ENCODE results near the gene OR2T33.
"Not testable (repeated sequence)": the region's sequence is repeated elsewhere in the genome, so short reads cannot be mapped to it uniquely, and the experiment has no call there.

The OR2T33 gene

GRCh38 chr1:248268178-248268577 is 9.6 kb downstream of the OR2T33 start:
- no peak for TF ChIP-seq CTCF (IDR thresholded peaks at IDR 0.05; ENCODE audit: insufficient read depth, low read depth, low read length, missing control alignments)
- DNase-seq (ENCODE audit: low read depth), result no peak
- H3K4me3 ChIP-seq (ENCODE audit: low read depth, low read length), result no peak overlapping the region

GRCh38 chr1:248259309-248259708 is 18.5 kb downstream of the OR2T33 start:
- DNase-seq (ENCODE audit: low read depth); H3K4me3 ChIP-seq (ENCODE audit: low read depth, low read length): not testable (repeated sequence)

GRCh38 chr1:248243204-248243603 is 34.6 kb downstream of the OR2T33 start:
- DNase-seq (ENCODE audit: low read depth), result peak; percentile 66
- peak; percentile 77 for TF ChIP-seq CTCF (IDR thresholded peaks at IDR 0.05; ENCODE audit: insufficient read depth, low read depth, low read length, missing control alignments)
- H3K4me3 ChIP-seq (ENCODE audit: low read depth, low read length), result no peak overlapping the region

DNA sequence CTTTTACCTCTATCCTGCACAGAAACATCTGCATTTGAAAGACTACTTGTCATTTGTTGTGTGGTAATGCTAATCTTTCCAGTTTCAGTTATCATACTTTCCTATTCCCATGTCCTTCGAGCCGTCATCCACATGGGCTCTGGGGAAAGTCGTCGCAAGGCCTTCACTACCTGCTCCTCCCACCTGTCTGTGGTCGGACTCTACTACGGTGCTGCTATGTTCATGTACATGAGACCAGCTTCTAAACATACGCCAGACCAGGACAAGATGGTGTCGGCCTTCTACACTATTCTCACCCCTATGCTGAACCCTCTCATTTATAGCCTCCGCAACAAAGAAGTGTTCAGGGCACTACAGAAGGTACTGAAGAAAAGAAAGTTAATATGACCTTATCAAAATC is 38.3 kb downstream of the OR2T33 start:
- TF ChIP-seq CTCF (IDR thresholded peaks at IDR 0.05; ENCODE audit: insufficient read depth, low read depth, low read length, missing control alignments), result no peak
- DNase-seq (ENCODE audit: low read depth), result no peak
- H3K4me3 ChIP-seq (ENCODE audit: low read depth, low read length), result no peak overlapping the region

DNA sequence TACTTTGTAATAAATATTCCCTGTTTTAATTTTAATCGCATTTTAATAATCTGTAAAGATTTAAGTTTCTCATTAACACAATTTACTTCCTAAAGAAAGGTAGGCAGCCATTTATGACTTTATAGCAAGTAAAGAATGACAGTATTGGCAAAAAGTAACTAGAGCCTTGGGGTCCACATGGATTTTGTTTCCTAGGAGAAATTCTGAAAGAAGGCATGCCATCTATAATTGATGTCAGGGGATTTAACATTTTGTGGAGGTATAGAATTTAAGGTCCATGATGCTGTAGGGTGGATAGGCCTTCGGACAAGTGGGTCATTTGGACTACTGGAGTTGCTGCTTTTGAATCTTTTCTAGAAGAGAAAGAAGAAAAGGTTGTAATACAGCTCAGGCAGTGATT is 46.7 kb downstream of the OR2T33 start, which contains the start of gene OR2M4:
TSS of gene OR2M4 (plus strand) at position 301 of the 400 bp plus-strand sequence. CDS start 7,512 bp downstream, outside the sequence.
- no peak within 1 kb of the TSS for H3K4me3 ChIP-seq (ENCODE audit: low read depth, low read length)
- TF ChIP-seq CTCF (IDR thresholded peaks at IDR 0.05; ENCODE audit: insufficient read depth, low read depth, low read length, missing control alignments), result no peak
- no peak for DNase-seq (ENCODE audit: low read depth)

- no peak for TF ChIP-seq CTCF (IDR thresholded peaks at IDR 0.05; ENCODE audit: insufficient read depth, low read depth, low read length, missing control alignments)
- H3K4me3 ChIP-seq (ENCODE audit: low read depth, low read length), result no peak overlapping the region
- DNase-seq (ENCODE audit: low read depth), result no peak
Measured at GRCh38 chr1:248229360-248229908, 48.3 kb downstream of the OR2T33 start.

- DNase-seq (ENCODE audit: low read depth), result no peak
- no peak overlapping the region for H3K4me3 ChIP-seq (ENCODE audit: low read depth, low read length)
- no peak for TF ChIP-seq CTCF (IDR thresholded peaks at IDR 0.05; ENCODE audit: insufficient read depth, low read depth, low read length, missing control alignments)
Measured at GRCh38 chr1:248225537-248225936, 52.2 kb downstream of the OR2T33 start.

Data from GM12865 (cell line).